Measurements from ENCODE around the gene DAGLB. TPM values are rescaled to one million over a fixed set of nuclear protein-coding genes. Genes with fewer than 3 reads are reported as not detected.
"Not testable (repeated sequence)": the region's sequence is repeated elsewhere in the genome, so short reads cannot be mapped to it uniquely, and the experiment has no call there.

The DAGLB gene
- total and polyA plus RNA-seq, 11 donors: 4.1 to 17.2 (median 7.4) TPM

GRCh38 chr7:6453734-6454133, 6.0 kb upstream of the DAGLB start:
- DNase-seq (no peak), ATAC-seq (no peak)
- H3K4me1 ChIP-seq: peaks cover 0 to 4% (median 0%) of the 10 kb centered on the region in 12 donors
- TF ChIP-seq, protein P1, sequence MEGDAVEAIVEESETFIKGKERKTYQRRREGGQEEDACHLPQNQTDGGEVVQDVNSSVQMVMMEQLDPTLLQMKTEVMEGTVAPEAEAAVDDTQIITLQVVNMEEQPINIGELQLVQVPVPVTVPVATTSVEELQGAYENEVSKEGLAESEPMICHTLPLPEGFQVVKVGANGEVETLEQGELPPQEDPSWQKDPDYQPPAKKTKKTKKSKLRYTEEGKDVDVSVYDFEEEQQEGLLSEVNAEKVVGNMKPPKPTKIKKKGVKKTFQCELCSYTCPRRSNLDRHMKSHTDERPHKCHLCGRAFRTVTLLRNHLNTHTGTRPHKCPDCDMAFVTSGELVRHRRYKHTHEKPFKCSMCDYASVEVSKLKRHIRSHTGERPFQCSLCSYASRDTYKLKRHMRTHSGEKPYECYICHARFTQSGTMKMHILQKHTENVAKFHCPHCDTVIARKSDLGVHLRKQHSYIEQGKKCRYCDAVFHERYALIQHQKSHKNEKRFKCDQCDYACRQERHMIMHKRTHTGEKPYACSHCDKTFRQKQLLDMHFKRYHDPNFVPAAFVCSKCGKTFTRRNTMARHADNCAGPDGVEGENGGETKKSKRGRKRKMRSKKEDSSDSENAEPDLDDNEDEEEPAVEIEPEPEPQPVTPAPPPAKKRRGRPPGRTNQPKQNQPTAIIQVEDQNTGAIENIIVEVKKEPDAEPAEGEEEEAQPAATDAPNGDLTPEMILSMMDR (IDR thresholded peaks at IDR 0.05): no peak
- no peak for TF ChIP-seq POLR2A (IDR thresholded peaks at IDR 0.05)
- WGBS, 4 donors: 77 to 89% (median 80%) methylated on average over 4 of the region's 4 CpGs
- H3K9me3 ChIP-seq: no peaks in the 10 kb centered on the region
- intact Hi-C loops (cut with DNase I): no loop called here
- H3K27ac ChIP-seq: no peak overlapping the region
- no peaks in the 10 kb centered on the region for H3K36me3 ChIP-seq
- no peak overlapping the region for H3K4me3 ChIP-seq
- H3K27me3 ChIP-seq: no peaks in the 10 kb centered on the region

DNA sequence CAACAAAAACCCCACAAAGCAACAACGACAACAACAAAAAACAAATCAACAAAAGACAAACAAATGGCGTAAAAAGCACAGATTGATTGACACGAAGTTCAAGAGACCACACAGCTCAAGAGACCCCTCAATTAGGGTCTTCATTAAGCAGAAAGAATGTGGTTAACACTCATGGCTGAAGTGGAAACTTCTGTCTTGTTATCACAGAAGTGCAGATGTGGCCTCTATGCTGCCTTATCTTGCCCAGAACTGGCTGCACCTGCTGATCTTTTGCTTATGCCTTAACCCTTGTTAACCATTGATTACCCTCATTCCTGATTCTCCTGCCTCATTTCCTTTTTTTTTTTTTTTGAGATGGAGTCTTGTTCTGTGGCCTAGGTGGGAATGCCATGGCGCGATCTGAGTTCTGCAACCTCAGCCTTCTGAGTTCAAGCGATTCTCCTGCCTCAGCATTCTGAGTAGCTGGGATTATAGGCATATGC, 3.5 kb upstream of the DAGLB start:
- Histone ChIP-seq H3K27me3 (no peaks in the 10 kb centered on the region), H3K36me3 (no peaks in the 10 kb centered on the region), H3K27ac (no peak overlapping the region), H3K4me1 (peaks cover 0 to 18% (median 11%) of the 10 kb centered on the region in 12 donors), H3K9me3 (no peaks in the 10 kb centered on the region), H3K4me3 (no peak overlapping the region)
- no peak for TF ChIP-seq POLR2A (IDR thresholded peaks at IDR 0.05)
- TF ChIP-seq, protein P1 (IDR thresholded peaks at IDR 0.05): no peak
- WGBS, 4 donors: 79 to 86% (median 84%) methylated on average over 6 of the region's 6 CpGs
- intact Hi-C loops (cut with DNase I): no loop called here
- no peak for DNase-seq
- ATAC-seq: no peak

- intact Hi-C loops (cut with DNase I); H3K4me3 ChIP-seq; H3K27ac ChIP-seq; H3K36me3 ChIP-seq; H3K9me3 ChIP-seq; H3K27me3 ChIP-seq; ATAC-seq: not testable (repeated sequence)
- H3K4me1 ChIP-seq: peaks cover 0 to 24% (median 12%) of the 10 kb centered on the region in 12 donors
- peak in 1 of 5 donors; percentile 7 for DNase-seq
- 90 to 94% (median 92%) methylated on average over 9 to 10 of the region's 10 CpGs for whole genome bisulfite sequencing, 4 donors
Measured at GRCh38 chr7:6450591-6450990, 2.8 kb upstream of the DAGLB start.

DNA sequence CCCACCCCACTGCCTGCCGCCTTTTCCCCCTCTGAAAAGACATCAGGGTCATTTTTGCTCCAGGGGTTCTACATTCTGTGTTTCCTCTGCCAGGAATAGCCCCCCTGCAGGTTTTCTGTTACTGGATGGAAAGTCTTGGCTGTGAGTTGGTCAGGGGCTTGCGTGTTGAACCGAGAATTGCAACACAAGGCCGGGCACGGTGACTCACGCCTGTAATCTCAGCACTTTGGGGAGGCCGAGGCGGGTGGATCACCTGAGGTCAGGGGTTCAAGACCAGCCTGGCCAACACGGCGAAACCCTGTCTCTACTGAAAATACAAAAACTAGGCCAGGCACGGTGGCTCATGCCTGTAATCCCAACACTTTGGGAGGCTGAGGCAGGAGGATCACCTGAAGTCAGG, 2.1 kb upstream of the DAGLB start:
- peaks cover 0 to 12% (median 10%) of the 10 kb centered on the region in 9 donors for H3K36me3 ChIP-seq
- peaks cover 0 to 25% (median 12%) of the 10 kb centered on the region in 12 donors for H3K4me1 ChIP-seq
- H3K27ac ChIP-seq; H3K27me3 ChIP-seq; H3K9me3 ChIP-seq; ATAC-seq; intact Hi-C loops (cut with DNase I); H3K4me3 ChIP-seq: not testable (repeated sequence)
- 85 to 92% (median 89%) methylated on average over 9 to 11 of the region's 11 CpGs for WGBS, 4 donors
- DNase-seq: peak in 1 of 5 donors; percentile 1

- DNase-seq: peak in 1 of 5 donors; percentile 20
- no peak for ATAC-seq
- H3K4me3 ChIP-seq: peak overlapping the region in 2 of 12 donors; percentile 70 to 99
- peak overlapping the region in 5 of 12 donors; percentile 19 to 93 (median 90) for H3K27ac ChIP-seq
- H3K27me3 ChIP-seq: no peaks in the 10 kb centered on the region
- intact Hi-C loops (cut with DNase I): no loop called here
- H3K36me3 ChIP-seq: peaks cover 0 to 21% (median 18%) of the 10 kb centered on the region in 9 donors
- 89 to 94% (median 92%) methylated on average over 16 of the region's 16 CpGs for WGBS, 4 donors
- peaks cover 0 to 31% (median 12%) of the 10 kb centered on the region in 12 donors for H3K4me1 ChIP-seq
- TF ChIP-seq POLR2A (IDR thresholded peaks at IDR 0.05): no peak
- TF ChIP-seq, protein P1 (IDR thresholded peaks at IDR 0.05): no peak
- H3K9me3 ChIP-seq: no peaks in the 10 kb centered on the region
Measured at GRCh38 chr7:6448943-6449543, 1.3 kb upstream of the DAGLB start.
